M059J (cell line): ENCODE data around the gene TEAD3. TPM values are rescaled to one million over a fixed set of nuclear protein-coding genes. Genes with fewer than 3 reads are reported as not detected.
"Not testable (repeated sequence)": the region's sequence is repeated elsewhere in the genome, so short reads cannot be mapped to it uniquely, and the experiment has no call there.

ENCODE experiments used
- DNase-seq: peaks from one replicate; pipeline ENCODE4 v3.0.0-alpha.2; 2012; ENCODE audit warnings: low read depth
- total RNA-seq: library from RNA; depleted of rRNA; stranded (reverse); fragments of >200 nt; shearing (Covaris generic); gene quantifications from 2 replicates; pipeline ENCODE4 v1.2.3, GENCODE V29; 2014; rRNA removed

Gene TEAD3
- 14.9 and 19.1 TPM in 2 replicates for total RNA-seq

- DNase-seq = peak; percentile 79
Observed at GRCh38 chr6:35496841-35497570, at the start of gene TEAD3. TEAD3 (minus strand) TSS chr6:35497079.

- peak; percentile 32 for DNase-seq
Observed at GRCh38 chr6:35544769-35545361, 48.0 kb upstream of the TEAD3 start.

- no peak for DNase-seq
Observed at GRCh38 chr6:35543459-35544193, 46.7 kb upstream of the TEAD3 start.

GRCh38 chr6:35541836-35542235 lies 45.0 kb upstream of the TEAD3 start:
- no peak for DNase-seq

- DNase-seq = no peak
Observed at GRCh38 chr6:35539223-35539622, 42.3 kb upstream of the TEAD3 start.

- not testable (repeated sequence) for DNase-seq
Observed at GRCh38 chr6:35535847-35536246, 39.0 kb upstream of the TEAD3 start.

- no peak for DNase-seq
Observed at GRCh38 chr6:35534407-35535170, 37.7 kb upstream of the TEAD3 start.

- DNase-seq = no peak
Observed at GRCh38 chr6:35533981-35534380, 37.1 kb upstream of the TEAD3 start.

- no peak for DNase-seq
Observed at GRCh38 chr6:35532126-35532525, 35.2 kb upstream of the TEAD3 start.

GRCh38 chr6:35524380-35525020 lies 27.6 kb upstream of the TEAD3 start:
- DNase-seq = no peak

- peak; percentile 67 for DNase-seq
Observed at GRCh38 chr6:35522660-35523658, 26.1 kb upstream of the TEAD3 start.

GRCh38 chr6:35522151-35522550 lies 25.3 kb upstream of the TEAD3 start:
- DNase-seq = no peak

- DNase-seq = no peak
Observed at GRCh38 chr6:35521235-35521634, 24.4 kb upstream of the TEAD3 start.

GRCh38 chr6:35519313-35520015 lies 22.6 kb upstream of the TEAD3 start:
- DNase-seq = no peak

- no peak for DNase-seq
Observed at GRCh38 chr6:35518566-35519312, 21.9 kb upstream of the TEAD3 start.

- not testable (repeated sequence) for DNase-seq
Observed at GRCh38 chr6:35517978-35518377, 21.1 kb upstream of the TEAD3 start.

- no peak for DNase-seq
Observed at GRCh38 chr6:35516712-35517111, 19.8 kb upstream of the TEAD3 start.

GRCh38 chr6:35515939-35516338 lies 19.1 kb upstream of the TEAD3 start:
- DNase-seq = not testable (repeated sequence)

GRCh38 chr6:35514587-35514986 lies 17.7 kb upstream of the TEAD3 start:
- no peak for DNase-seq
